GM23338 (cell line): ENCODE measurements around the gene MAP3K21. TPM values are rescaled to one million over a fixed set of nuclear protein-coding genes. Genes with fewer than 3 reads are reported as not detected.

Experiments
- ATAC-seq: fragments of 200-7000 bp; cut with Tn5 transposase; 3 replicates; pipeline ENCODE4 v1.9.1; 2020
- DNase-seq: peaks from one replicate; pipeline ENCODE4 v3.0.0-alpha.2; 2015; ENCODE audit warnings: low spot score
- H2AFZ ChIP-seq: fragments of 200-600 bp; sonication (generic); 2 replicates; pipeline ENCODE4 v1.8.0; 2016; ENCODE audit warnings: antibody characterized with exemption, mild to moderate bottlenecking, moderate library complexity
- H3F3A ChIP-seq: fragments of 200-600 bp; sonication (generic); replicated peaks from 2 replicates; pipeline ENCODE4 v1.8.0; 2017; ENCODE audit warnings: antibody characterized with exemption, mixed run types, low read depth
- H3K27ac ChIP-seq: fragments of 200-600 bp; sonication (generic); 2 replicates; pipeline ENCODE4 v1.6.1; 2016; ENCODE audit warnings: low read depth
- H3K27me3 ChIP-seq: fragments of 200-600 bp; sonication (generic); 2 replicates; pipeline ENCODE4 v1.8.0; 2016; ENCODE audit warnings: mild to moderate bottlenecking, mixed run types, moderate library complexity; ENCODE audit not compliant: insufficient read depth
- H3K36me3 ChIP-seq: fragments of 200-600 bp; sonication (generic); 2 replicates; pipeline ENCODE4 v1.8.0; 2016; ENCODE audit warnings: mild to moderate bottlenecking; ENCODE audit not compliant: insufficient read depth
- H3K4me1 ChIP-seq: fragments of 200-600 bp; sonication (generic); 2 replicates; pipeline ENCODE4 v1.8.0; 2016; ENCODE audit warnings: mild to moderate bottlenecking, moderate library complexity; ENCODE audit not compliant: insufficient read depth
- H3K4me2 ChIP-seq: fragments of 200-600 bp; sonication (generic); 2 replicates; pipeline ENCODE4 v1.7.1; 2017; ENCODE audit warnings: mixed run types
- H3K4me3 ChIP-seq: fragments of 200-600 bp; sonication (generic); 2 replicates; pipeline ENCODE4 v1.6.1; 2016; ENCODE audit warnings: mixed run types
- H3K79me2 ChIP-seq: fragments of 200-600 bp; sonication (generic); replicated peaks from 2 replicates; pipeline ENCODE4 v1.8.0; 2017; ENCODE audit warnings: mild to moderate bottlenecking; ENCODE audit not compliant: insufficient read depth
- H3K9me2 ChIP-seq: fragments of 200-600 bp; sonication (generic); 2 replicates; pipeline ENCODE4 v1.8.0; 2017; ENCODE audit not compliant: insufficient read depth
- H4K20me1 ChIP-seq: fragments of 200-600 bp; sonication (generic); replicated peaks from 2 replicates; pipeline ENCODE4 v1.8.0; 2017; ENCODE audit warnings: mild to moderate bottlenecking; ENCODE audit not compliant: insufficient read depth
- H3K27ac Mint-ChIP-seq: 2 replicates; pipeline ENCODE4 v1.8.0; 2020; ENCODE audit warnings: inconsistent platforms, mild to moderate bottlenecking, moderate library complexity, mixed read lengths
- H3K27me3 Mint-ChIP-seq: 3 replicates; pipeline ENCODE4 v1.8.0; 2022; ENCODE audit warnings: low read depth, mild to moderate bottlenecking, moderate library complexity, mixed read lengths, inconsistent platforms; ENCODE audit not compliant: insufficient read depth, poor library complexity
- H3K36me3 Mint-ChIP-seq: 3 replicates; pipeline ENCODE4 v1.8.0; 2021; ENCODE audit warnings: low read depth, mild to moderate bottlenecking, inconsistent platforms, moderate library complexity, mixed read lengths
- H3K4me1 Mint-ChIP-seq: 3 replicates; pipeline ENCODE4 v1.8.0; 2020; ENCODE audit warnings: mild to moderate bottlenecking, inconsistent platforms, mixed read lengths
- H3K4me3 Mint-ChIP-seq: 3 replicates; pipeline ENCODE4 v1.8.0; 2021; ENCODE audit warnings: moderate library complexity, mild to moderate bottlenecking, inconsistent platforms, mixed read lengths
- H3K9me3 Mint-ChIP-seq: 3 replicates; pipeline ENCODE4 v1.8.0; 2020; ENCODE audit warnings: moderate library complexity, mild to moderate bottlenecking, inconsistent platforms, mixed read lengths
- POLR2AphosphoS5 ChIP-seq: IDR thresholded peaks from 2 replicates; pipeline ENCODE4 v1.6.1; 2016; ENCODE audit warnings: antibody characterized with exemption, low read depth
- ZNF114 ChIP-seq: fragments of 250-450 bp; sonication (Bioruptor Pico); IDR thresholded peaks from 2 replicates; pipeline ENCODE4 v1.5.0; 2020; ENCODE audit warnings: mild to moderate bottlenecking, moderate library complexity
- polyA plus RNA-seq: library from polyadenylated mRNA; unstranded; fragments of >200 nt; fragmentation: Nextera tagmentation; extraction: Ambion mirVana; gene quantifications from 2 replicates; pipeline ENCODE4 v1.2.1, GENCODE V29; 2016
- total RNA-seq: library from RNA; depleted of rRNA; stranded (reverse); fragments of >200 nt; shearing (Covaris generic); gene quantifications from 2 replicates; pipeline ENCODE4 v1.2.3, GENCODE V29; 2014
- TF ChIP-seq, protein P1 (sequence below): fragments of 250-450 bp; sonication (Bioruptor Pico); IDR thresholded peaks from 2 replicates; pipeline ENCODE4 v1.5.0; 2020; ENCODE audit warnings: mild to moderate bottlenecking, moderate library complexity
- TF ChIP-seq, protein P2 (sequence below): IDR thresholded peaks from one replicate; pipeline ENCODE4 v1.6.1; 2018; ENCODE audit warnings: antibody characterized with exemption; ENCODE audit not compliant: unreplicated experiment
- TF ChIP-seq, protein P3 (sequence below), 2 experiments: fragments of 200-600 bp in 1 of 2; sonication (generic) in 1 of 2; conservative IDR thresholded peaks; 2 replicates each; pipeline versions ENCODE4 v1.5.1 to v1.6.1; 2016 to 2017; ENCODE audit warnings: antibody characterized with exemption in 2 of 2, low read depth in 2 of 2, mild to moderate bottlenecking in 2 of 2, moderate library complexity in 1 of 2

The MAP3K21 gene
- total and polyA plus RNA-seq, 2 experiments from 2014 or later, result 11.7 to 40.1 TPM

DNA sequence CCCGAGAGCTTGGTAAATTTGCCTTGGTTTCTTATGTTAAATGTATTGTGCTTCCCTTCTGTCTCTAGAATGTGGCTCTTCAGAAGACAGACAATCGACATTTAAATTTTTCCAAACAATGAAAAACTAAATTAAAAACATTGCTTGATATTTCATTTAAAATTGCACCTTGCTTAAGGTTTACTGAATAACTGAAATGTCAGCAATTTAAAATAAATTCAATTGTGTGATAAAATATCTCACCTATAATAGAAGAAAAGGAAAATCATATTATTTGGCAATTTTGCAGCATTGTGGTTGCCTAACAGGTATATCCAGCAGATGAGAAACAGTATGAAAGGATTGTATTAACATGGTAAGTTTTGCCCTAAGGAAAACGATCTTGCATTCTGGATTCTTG, 56.5 kb downstream of the MAP3K21 start (continued):
- TF ChIP-seq, protein P1, sequence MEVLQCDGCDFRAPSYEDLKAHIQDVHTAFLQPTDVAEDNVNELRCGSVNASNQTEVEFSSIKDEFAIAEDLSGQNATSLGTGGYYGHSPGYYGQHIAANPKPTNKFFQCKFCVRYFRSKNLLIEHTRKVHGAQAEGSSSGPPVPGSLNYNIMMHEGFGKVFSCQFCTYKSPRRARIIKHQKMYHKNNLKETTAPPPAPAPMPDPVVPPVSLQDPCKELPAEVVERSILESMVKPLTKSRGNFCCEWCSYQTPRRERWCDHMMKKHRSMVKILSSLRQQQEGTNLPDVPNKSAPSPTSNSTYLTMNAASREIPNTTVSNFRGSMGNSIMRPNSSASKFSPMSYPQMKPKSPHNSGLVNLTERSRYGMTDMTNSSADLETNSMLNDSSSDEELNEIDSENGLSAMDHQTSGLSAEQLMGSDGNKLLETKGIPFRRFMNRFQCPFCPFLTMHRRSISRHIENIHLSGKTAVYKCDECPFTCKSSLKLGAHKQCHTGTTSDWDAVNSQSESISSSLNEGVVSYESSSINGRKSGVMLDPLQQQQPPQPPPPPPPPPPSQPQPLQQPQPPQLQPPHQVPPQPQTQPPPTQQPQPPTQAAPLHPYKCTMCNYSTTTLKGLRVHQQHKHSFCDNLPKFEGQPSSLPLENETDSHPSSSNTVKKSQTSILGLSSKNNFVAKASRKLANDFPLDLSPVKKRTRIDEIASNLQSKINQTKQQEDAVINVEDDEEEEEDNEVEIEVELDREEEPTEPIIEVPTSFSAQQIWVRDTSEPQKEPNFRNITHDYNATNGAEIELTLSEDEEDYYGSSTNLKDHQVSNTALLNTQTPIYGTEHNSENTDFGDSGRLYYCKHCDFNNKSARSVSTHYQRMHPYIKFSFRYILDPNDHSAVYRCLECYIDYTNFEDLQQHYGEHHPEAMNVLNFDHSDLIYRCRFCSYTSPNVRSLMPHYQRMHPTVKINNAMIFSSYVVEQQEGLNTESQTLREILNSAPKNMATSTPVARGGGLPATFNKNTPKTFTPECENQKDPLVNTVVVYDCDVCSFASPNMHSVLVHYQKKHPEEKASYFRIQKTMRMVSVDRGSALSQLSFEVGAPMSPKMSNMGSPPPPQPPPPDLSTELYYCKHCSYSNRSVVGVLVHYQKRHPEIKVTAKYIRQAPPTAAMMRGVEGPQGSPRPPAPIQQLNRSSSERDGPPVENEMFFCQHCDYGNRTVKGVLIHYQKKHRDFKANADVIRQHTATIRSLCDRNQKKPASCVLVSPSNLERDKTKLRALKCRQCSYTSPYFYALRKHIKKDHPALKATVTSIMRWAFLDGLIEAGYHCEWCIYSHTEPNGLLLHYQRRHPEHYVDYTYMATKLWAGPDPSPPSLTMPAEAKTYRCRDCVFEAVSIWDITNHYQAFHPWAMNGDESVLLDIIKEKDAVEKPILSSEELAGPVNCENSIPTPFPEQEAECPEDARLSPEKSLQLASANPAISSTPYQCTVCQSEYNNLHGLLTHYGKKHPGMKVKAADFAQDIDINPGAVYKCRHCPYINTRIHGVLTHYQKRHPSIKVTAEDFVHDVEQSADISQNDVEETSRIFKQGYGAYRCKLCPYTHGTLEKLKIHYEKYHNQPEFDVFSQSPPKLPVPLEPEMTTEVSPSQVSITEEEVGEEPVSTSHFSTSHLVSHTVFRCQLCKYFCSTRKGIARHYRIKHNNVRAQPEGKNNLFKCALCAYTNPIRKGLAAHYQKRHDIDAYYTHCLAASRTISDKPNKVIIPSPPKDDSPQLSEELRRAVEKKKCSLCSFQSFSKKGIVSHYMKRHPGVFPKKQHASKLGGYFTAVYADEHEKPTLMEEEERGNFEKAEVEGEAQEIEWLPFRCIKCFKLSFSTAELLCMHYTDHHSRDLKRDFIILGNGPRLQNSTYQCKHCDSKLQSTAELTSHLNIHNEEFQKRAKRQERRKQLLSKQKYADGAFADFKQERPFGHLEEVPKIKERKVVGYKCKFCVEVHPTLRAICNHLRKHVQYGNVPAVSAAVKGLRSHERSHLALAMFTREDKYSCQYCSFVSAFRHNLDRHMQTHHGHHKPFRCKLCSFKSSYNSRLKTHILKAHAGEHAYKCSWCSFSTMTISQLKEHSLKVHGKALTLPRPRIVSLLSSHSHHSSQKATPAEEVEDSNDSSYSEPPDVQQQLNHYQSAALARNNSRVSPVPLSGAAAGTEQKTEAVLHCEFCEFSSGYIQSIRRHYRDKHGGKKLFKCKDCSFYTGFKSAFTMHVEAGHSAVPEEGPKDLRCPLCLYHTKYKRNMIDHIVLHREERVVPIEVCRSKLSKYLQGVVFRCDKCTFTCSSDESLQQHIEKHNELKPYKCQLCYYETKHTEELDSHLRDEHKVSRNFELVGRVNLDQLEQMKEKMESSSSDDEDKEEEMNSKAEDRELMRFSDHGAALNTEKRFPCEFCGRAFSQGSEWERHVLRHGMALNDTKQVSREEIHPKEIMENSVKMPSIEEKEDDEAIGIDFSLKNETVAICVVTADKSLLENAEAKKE (CRISPR knock-in tag), result no peak

DNA sequence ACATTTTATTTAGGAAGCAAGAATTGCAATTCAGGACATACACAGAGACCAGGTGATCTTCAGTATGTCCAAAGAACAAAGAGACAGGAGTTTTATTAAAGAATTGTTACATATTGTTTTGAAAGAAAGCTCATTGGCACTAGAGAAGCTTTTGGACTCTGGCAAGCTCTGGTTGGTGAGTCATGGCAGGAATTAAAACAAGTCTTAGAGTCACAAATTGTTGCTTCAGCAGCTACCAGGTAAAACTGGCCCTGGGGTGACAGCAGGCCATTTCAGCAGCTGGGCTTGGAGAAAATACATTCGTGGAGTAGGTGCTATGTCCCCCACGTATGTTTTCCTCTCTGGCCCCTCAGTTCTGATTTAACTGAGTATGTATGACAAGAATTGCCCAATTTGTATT, 58.8 kb downstream of the MAP3K21 start:
- no peak for ATAC-seq
- TF ChIP-seq, protein P2, sequence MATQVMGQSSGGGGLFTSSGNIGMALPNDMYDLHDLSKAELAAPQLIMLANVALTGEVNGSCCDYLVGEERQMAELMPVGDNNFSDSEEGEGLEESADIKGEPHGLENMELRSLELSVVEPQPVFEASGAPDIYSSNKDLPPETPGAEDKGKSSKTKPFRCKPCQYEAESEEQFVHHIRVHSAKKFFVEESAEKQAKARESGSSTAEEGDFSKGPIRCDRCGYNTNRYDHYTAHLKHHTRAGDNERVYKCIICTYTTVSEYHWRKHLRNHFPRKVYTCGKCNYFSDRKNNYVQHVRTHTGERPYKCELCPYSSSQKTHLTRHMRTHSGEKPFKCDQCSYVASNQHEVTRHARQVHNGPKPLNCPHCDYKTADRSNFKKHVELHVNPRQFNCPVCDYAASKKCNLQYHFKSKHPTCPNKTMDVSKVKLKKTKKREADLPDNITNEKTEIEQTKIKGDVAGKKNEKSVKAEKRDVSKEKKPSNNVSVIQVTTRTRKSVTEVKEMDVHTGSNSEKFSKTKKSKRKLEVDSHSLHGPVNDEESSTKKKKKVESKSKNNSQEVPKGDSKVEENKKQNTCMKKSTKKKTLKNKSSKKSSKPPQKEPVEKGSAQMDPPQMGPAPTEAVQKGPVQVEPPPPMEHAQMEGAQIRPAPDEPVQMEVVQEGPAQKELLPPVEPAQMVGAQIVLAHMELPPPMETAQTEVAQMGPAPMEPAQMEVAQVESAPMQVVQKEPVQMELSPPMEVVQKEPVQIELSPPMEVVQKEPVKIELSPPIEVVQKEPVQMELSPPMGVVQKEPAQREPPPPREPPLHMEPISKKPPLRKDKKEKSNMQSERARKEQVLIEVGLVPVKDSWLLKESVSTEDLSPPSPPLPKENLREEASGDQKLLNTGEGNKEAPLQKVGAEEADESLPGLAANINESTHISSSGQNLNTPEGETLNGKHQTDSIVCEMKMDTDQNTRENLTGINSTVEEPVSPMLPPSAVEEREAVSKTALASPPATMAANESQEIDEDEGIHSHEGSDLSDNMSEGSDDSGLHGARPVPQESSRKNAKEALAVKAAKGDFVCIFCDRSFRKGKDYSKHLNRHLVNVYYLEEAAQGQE, result no peak
- TF ChIP-seq POLR2AphosphoS5 (no peak), ZNF114 (no peak)
- TF ChIP-seq, protein P3, sequence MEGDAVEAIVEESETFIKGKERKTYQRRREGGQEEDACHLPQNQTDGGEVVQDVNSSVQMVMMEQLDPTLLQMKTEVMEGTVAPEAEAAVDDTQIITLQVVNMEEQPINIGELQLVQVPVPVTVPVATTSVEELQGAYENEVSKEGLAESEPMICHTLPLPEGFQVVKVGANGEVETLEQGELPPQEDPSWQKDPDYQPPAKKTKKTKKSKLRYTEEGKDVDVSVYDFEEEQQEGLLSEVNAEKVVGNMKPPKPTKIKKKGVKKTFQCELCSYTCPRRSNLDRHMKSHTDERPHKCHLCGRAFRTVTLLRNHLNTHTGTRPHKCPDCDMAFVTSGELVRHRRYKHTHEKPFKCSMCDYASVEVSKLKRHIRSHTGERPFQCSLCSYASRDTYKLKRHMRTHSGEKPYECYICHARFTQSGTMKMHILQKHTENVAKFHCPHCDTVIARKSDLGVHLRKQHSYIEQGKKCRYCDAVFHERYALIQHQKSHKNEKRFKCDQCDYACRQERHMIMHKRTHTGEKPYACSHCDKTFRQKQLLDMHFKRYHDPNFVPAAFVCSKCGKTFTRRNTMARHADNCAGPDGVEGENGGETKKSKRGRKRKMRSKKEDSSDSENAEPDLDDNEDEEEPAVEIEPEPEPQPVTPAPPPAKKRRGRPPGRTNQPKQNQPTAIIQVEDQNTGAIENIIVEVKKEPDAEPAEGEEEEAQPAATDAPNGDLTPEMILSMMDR (conservative IDR thresholded peaks at IDR 0.05; ENCODE audit: low read depth in 2 of 2), result no peak

More for the DNA sequence above, 58.8 kb downstream of the MAP3K21 start:
- H3K27ac ChIP-seq, result no peak overlapping the region
- peaks cover 33% of the 10 kb centered on the region for H3K36me3 Mint-ChIP-seq
- peaks cover 21% of the 10 kb centered on the region for H3K9me3 Mint-ChIP-seq
- peaks cover 11% of the 10 kb centered on the region; the same call in 1 of the 2 replicates for H3K36me3 ChIP-seq
- H3K79me2 ChIP-seq, result no peaks in the 10 kb centered on the region
- no peaks in the 10 kb centered on the region for H3F3A ChIP-seq
- no peaks in the 10 kb centered on the region for H3K27me3 ChIP-seq
- no peak overlapping the region for H3K4me3 Mint-ChIP-seq
- no peaks in the 10 kb centered on the region for H4K20me1 ChIP-seq
- H3K4me2 ChIP-seq, result no peak overlapping the region
- H3K4me1 ChIP-seq, result 0 out of 2 replicates have a peak, but pooled peaks cover 6% of the 10 kb centered on the region
- no peak for DNase-seq
- no peak overlapping the region for H3K27ac Mint-ChIP-seq
- H3K4me3 ChIP-seq, result no peak overlapping the region
- H3K4me1 Mint-ChIP-seq, result peaks cover 2% of the 10 kb centered on the region; the same call in 1 of the 3 replicates
- no peaks in the 10 kb centered on the region for H3K9me2 ChIP-seq
- peaks cover 8% of the 10 kb centered on the region for H3K27me3 Mint-ChIP-seq
- no peak overlapping the region for H2AFZ ChIP-seq
